HG03025 (cell line): Measurements from ENCODE around the gene PRXL2B.

ENCODE experiments used
- ATAC-seq: cut with Tn5 transposase; IDR thresholded peaks from one replicate; pipeline ENCODE4 v1.9.1; 2021; ENCODE audit warnings: mild to moderate bottlenecking, moderate library complexity; ENCODE audit not compliant: unreplicated experiment, low FRiP score

PRXL2B gene

DNA sequence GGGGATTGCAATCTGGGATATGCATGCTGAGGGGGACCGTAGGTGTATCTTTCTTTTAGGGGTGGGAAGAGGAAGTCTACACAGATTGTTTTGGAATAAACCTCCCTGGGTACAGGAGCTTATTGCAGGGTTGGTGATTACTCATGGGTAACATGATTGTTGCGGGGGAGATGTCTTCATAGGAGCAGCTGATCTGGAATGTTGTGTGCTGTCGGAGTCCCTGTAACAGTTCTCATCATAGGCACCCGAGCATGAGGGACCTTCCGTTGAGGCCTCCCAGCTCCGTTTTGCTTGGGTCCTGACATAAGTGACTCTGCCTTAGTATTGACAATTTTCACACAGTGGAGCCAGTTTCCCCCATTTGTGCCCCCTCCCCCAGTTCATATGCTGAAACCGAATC lies 4.2 kb upstream of the PRXL2B start:
- no peak for ATAC-seq

DNA sequence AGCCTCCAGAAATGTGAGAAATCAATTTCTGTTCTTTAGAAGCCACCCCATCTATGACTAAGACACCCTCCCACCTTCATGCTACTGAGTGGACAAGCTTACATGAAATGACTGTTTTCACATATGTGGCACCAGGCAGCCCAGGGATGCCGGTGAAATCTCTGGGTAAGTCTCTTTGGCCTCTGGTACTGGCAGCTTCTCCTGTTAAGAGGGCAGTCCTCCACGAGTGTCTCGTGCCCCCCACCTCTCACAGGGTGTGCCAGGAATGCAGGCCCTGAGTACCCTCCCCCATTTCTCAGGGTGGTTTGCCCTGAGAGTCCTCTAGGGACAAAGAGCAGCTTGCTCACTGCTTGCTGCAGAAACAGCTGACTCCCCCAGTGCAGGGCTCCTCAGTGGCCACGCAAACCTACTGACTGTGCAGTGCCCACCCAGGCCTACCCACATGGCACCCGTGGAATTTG lies 3.2 kb upstream of the PRXL2B start:
- ATAC-seq: no peak

DNA sequence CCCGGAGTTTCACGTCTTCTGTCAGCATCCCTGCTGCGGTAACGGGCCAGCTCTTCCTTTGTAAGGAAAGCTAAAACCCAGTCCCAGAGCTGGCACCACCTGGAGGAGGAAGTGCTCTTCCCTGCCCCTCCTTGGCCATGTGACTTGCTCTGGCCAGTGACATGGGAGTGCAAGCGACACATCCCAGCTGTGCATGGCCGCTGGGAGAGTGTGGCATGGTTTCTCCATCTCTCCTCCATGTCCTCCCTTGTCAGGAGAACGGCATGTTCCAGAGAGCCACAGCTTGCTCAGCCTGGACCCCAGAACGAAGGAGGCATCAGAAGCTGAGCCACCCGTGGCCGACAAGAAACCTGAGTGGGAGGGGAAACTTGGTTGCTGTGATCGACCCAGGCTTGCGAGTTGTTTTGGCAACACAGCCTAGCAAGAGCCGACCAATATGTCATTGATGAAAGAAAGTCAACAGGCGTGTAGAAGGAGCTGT lies 2.7 kb upstream of the PRXL2B start:
- no peak for ATAC-seq

DNA sequence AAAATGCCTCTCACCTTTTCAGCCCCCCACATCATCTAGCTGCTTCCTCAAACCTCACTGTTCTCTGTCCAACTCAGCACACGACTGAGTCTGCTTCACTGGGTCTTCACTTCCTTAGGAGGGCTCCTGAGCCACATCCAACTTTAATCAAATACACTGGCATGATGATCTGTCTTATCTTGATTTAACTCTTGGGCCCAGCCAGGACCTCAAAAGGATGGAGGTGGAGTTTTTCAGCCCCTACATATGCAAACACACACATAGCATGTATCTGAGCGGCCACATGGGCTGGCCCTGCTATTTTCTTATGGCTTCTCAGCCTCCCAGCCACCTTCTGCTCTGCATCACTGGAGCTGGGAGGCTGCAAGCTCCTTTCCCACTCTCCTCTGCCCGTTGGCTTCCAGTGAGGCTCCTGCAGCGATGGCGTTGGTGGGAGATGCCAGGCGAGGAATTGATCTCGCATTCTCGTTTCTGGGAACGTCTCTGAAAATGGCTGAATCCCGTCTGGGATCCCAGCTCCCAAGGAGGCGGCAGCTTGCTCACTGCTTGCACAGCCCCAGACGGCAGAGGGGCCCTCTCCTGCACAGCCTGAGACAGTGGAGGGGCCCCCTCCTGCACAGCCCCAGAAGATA lies 1.8 kb upstream of the PRXL2B start:
- ATAC-seq: no peak

DNA sequence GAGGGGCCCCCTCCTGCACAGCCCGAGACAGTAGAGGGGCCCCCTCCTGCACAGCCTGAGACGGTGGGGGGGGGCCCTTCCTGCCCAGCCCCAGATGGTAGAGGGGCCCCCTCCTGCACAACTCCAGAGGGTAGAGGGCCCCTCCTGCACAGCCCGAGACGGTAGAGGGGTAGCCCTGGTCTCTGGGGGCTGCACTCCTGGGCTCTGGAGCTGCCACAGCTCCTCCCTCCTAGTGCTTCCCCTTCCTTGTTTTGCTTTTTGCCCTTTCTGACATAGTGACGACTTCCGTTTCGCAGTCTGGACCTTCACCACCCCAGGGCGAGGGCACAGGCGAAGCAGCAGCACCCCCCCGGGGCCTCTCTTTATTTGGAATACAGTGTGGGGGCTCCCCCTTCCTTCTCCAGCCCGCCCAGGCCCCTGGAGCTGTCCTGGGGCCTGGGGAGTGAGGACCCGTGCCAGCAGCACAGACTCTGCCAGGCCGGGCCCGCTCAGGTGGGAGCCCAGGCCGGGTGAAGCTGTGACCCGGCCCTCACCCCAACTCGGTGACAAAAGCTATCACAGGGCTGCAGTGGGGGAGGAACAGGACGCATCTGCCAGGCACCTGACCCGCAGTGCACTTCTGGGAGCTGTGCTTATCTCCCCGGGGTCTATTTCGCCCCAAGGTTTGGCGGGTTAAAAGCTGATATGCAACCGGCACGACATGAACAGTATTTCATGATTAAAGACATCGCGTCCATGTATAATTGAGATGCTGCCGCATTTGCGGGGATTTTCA lies 1.1 kb upstream of the PRXL2B start:
- ATAC-seq: no peak

DNA sequence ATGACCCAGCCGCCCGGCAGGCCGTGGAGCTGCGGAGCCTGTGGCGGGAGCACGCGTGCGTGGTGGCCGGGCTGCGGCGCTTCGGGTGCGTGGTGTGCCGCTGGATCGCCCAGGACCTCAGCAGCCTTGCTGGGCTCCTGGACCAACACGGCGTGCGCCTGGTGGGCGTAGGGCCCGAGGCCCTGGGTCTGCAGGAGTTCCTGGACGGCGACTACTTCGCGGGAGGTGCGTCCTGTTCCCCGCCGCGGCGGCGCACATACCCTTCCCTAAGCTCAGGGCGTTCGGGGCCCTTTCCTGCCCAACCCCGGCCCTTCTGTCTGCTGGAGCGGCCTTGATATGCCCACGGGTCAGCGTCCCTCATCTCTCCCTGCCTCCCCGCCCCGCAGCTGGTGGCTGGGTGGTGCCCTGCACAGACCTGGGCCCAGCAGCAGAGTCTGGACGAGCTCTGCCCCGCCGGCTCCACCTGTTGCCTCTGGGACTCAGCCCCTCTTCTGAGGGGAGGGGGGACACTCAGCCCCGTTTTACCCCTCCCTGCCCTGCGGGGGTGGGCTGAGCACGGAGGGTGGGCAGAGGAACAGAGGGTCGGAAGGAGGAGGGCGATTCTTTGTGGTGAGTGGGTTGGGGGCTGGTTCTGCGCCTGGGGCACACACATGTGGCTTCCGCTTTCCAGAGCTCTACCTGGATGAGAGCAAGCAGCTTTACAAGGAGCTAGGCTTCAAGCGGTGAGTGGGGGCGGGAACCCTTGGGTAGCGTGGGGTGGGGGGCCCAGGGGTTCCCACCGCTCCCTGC lies 688 bp downstream of the PRXL2B start:
- no peak for ATAC-seq

DNA sequence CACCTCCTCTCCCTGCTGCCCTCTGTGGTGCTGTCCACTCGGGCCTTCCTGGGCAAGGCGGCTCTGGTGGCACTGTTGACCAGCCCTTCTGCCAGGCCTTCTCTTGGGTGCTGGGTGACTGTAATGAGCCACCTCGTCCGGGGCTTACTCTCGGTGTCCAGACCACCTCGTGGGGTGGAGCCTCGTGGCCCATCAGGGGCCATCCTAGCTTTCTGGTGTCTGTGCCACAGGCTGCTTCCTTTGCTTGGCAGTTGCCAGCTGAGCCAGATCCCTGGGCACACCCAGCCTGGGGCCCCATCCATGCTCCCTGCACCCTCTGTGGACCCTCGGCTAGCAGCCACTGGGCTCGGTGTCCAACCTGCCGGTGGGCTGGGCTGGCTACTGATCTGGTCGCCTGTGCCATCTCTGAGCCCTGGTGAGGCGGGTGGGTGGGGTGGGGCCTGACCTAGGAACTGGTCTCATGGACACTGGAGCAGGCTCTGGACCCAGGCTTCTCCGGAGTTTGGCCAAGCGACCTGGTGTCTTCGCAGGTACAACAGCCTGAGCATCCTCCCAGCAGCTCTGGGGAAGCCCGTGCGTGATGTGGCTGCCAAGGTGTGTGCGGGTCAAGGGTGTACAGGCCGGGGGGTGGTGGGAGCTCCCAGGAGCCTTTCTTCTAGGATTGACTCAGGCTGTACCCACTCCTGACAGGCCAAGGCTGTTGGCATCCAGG lies 1.4 kb downstream of the PRXL2B start:
- ATAC-seq: no peak

DNA sequence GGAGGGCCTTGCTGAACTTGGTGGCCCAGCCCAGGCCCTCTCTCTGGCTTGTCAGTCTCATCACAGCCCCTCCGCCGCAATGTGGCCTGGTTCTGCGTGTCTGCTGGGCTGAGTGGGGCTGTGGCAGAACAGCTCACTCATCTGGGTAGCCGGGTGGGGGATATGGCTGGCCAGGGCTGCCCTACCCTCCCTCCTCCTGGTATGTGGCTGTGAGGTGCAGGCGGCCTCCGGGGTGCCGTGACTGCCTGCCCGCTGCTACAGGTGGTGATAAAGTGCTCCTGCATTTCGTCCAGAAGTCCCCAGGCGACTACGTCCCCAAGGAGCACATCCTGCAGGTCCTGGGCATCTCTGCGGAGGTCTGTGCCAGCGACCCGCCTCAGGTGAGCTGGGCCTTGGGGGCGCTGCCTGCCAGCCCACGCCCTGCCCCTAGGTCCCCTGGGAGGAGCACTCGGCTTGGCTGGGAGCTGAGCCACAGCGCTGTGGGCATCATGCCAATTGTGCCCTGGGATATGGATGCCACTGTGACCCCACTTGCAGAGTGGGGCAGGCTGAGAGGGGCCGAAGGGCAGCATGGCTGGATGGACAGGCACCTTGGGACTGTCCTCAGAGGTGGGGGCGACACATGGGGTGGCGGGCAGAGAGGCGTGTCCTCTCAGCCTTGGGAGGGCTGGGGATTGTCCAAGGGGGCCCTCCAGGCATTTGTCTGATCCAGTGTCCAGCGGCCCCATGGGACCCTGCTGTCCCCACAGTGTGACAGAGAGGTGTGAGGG lies 2.3 kb downstream of the PRXL2B start:
- ATAC-seq: no peak

DNA sequence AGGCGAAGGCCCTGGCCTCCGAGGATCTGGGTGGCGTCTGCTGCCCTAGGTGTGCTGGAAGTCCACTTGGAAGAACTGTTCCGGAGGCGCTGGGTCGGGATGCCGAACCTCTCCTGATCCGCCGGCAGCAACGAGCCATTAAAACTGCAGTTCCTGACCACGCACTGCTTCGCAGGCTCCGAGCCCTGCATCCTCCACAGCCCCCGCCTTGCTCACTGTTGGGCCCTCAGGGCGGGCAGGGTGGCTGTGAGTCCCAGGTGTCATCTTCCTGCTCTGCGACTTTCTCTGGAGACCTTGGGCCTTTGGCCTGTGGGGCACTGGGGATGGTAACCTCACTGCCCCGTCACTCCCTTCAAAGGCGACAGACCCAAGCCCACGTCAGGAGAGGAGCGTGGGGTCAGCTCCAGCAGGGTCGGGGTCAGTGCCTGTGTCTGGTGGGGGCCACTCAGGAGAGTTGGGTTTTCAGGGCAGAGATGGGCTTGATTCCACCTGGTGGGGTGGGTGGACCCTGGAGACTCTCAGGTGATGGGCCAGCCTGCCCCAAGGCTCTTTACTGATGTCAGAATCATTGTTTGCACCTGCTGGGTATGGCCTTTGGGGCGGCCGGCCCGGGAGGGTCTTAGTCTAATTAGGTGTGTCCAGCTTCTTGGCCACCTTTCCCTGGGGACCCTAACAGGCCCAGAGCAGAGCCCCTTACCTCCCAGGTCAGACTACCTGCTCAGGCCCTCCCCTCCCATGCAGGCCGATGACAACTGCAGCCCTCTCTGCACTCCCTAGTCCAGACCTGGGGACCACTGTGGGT lies 3.1 kb downstream of the PRXL2B start:
- no peak for ATAC-seq

DNA sequence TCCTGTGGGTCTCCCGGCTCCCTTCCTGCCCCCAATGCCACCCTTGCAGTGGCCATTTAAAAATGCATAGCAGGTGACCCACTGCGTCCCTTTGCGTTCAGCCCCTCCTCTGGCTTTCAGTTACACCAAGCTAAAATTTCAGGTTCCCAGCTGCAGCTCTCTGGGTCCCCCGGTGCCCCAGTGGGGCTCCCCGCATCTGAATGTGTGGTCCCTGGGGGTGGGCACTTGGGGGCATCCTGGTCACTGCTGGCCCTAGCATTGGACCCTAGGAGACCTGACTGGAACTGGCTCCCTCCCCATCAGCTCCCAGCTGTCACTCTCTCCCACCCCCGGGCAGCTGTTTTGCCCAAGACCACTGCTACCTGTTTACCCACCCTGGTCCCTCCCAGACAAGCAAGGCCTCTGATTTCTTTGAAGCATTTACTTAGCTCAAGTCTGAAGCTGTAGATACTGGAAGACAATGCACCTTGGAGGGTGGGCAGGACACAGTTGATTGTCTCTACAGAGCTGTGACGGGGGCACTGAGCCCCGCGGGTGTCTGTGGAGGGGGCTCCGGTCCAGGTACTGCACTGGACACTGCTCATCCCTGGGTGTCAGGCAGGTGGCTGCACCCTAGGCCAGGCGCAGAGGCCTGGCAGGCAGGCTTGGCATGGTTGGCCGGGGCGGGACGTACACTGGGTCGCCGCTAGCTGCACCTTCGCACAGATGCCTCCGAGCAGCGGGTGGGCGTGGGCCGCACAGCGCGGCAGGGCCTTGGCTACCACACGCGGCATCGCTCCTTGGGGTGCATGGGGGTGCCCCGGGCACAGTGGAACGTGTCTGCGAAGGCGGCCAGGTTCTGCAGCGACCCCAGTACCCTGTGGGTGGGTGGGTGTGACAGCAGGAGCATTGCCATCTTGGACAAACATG lies 3.9 kb downstream of the PRXL2B start:
- ATAC-seq: no peak

DNA sequence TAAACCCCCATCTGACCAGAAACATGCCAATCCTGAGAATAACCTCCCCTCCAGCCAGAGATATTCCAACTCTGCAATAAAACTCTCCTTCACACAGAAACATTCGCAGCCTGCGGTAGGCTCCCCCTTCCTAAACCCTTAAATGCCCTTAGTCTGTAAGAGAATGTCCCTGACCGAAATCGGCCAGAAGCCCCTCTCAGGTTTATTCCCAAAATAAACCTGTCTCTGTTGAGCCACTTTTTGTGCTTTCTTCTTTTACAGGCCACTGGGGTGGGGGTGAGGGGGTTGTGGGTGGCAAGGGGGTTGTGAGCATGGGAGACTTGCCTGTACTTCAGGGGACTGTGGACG lies 4.6 kb downstream of the PRXL2B start:
- no peak for ATAC-seq

DNA sequence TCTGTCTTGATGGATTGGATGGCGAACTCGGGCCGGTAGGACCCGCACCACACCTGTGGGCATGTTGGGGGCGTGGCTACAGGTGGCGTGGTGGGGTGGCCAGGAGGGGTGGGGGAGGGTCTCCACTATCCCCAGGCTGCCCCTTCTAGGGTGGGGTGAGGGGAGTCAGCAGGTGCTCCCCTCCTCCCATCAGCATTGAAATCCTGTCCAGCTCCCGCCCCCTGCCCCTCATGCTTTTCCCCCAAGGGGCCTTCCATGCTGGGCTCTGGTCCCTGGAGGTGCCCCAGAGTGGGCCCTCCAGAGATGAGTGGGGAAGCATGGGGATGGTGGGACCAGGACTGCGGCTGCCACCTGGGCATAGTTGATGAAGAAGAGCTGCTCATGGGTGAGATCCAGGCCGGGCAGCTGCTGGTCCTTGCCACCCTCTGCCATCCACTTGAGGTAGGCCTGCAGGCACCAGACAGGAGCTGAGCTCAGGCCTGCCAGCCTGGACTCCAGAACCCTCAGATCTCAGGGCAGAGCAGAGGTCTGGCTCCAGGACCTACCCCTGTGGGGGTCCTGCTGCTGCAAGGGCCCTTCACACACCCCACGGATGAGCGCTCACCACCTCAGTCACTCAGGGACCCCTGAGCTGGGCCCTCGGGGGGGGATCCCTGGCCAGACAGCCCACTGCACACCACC lies 5.1 kb downstream of the PRXL2B start:
- ATAC-seq: no peak

DNA sequence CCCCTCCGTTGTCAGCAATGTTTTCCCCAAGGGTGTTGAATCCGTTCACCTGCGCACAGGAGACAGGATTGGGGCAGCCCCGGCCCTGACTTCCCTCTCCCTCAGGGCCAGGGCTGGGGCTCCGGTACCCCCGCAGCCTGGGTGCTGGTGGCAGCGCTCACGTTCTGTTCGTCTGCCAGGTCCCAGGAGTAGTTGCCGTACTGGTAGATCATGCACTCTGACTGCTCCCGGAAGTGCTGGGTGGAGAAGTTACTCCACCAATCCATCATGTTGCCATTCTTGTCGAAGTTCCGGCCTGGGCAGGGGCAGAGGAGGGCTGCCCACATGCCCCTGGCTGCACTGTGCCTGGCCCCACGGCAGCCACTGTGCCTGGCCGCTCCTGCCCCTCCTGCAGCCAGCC lies 6.1 kb downstream of the PRXL2B start:
- no peak for ATAC-seq

DNA sequence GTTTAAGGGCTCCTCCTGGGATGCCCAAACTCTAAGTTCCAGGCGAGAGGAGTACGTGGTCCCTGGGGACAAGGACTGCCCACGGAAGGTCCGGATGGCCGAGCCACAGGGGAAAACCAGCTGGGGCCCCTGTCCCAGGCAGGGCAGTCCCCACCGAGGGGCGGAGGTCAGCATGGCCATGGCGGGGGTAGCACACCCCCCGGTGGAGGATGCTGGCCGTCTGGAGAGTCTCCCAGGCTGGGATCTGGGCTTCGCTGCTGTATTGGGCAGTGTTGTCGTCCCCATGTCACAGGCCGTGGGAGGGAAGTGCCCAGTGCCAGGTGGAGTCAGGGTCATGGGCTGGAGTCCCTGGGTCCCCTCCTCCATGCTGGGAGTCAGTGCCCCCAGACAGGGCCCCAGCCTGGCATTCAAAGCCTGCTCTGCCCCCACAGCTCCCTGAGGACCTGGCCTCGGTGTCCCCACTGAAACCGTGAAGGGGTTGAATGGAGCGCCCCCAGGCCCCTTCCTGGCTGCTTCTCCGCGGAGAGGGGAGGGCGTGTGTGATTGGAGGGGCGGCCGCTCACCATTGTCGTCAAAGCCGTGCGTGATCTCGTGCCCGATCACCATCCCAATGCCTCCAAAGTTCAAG lies 6.8 kb downstream of the PRXL2B start:
- no peak for ATAC-seq

DNA sequence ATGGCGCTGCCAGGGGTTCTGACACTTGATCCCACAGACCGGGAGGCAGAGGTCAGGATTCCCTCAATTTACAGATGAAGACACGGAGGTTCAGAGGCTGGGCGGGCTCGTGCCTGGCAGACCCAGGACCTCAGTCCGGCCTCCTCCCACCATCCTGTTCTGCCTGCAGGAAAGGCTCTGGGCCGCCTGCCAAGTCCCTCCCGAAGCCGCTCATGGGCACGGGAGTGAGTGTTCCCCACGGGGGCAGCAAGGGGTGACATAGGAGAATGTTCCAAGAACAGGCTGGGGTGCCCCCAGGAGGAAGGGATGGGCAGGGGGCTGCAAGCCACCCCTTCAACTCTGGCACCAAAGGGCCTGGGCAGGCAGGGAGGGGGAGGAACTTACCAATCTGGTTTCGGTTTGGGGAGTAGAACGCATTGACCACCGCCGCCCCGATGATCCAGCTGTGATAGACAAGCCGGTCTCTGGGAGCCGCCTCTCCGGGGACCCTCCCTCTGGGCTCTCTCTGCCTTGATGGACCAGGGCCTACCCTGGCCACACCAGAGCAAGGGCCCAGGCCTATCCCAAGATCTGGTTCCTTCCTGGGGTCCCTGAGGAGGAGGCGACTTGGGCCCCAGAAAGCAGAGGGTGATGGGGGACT lies 7.5 kb downstream of the PRXL2B start:
- no peak for ATAC-seq

DNA sequence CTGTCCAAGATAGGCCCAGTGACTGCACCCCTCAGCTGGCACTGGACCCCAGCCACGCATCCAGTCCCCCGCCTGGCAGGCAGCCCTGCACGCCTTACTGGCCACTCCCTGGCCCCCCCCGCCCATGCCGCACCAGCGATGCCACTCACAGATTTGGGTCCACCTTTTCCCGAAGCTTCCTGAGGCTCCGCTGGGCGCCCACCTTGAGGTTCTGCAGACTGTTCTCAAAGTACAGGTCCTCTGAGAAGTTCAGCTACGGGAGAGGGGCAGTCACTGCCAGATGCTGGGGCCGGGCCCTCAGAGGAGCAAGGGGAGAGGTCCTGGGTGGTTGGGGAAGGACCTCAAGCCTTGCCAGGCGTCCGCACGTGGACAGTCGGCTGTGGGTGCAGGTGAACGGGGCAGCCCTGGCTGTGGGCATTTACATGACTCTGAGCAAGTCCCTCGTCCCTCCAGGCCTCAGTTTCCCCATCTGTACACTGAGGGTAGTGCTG lies 8.1 kb downstream of the PRXL2B start:
- no peak for ATAC-seq
